ENCODE data around the gene KCNJ14.
A peak's percentile ranks its signal among the peaks of the same experiment; 100 is the strongest.

The KCNJ14 gene

GRCh38 chr19:48415806-48416221 lies 39.6 kb upstream of the KCNJ14 start:
- TF ChIP-seq TEAD4 (IDR thresholded peaks at IDR 0.05) (no peak), USF1 (IDR thresholded peaks at IDR 0.05) (no peak), MAX (IDR thresholded peaks at IDR 0.05) (no peak), EGR1 (IDR thresholded peaks at IDR 0.05) (no peak)

GRCh38 chr19:48417421-48417820 lies 38.0 kb upstream of the KCNJ14 start:
- TF ChIP-seq YY1 (IDR thresholded peaks at IDR 0.05; ENCODE audit: low read depth), result no peak

GRCh38 chr19:48418317-48419064 lies 36.9 kb upstream of the KCNJ14 start:
- TF ChIP-seq EP300 (IDR thresholded peaks at IDR 0.05; ENCODE audit: borderline replicate concordance) (no peak), CREB1 (IDR thresholded peaks at IDR 0.05; ENCODE audit: low read depth) (no peak), REST (IDR thresholded peaks at IDR 0.05; ENCODE audit: low read depth) (no peak), YY1 (IDR thresholded peaks at IDR 0.05; ENCODE audit: low read depth) (no peak), USF1 (IDR thresholded peaks at IDR 0.05) (no peak), TAF1 (IDR thresholded peaks at IDR 0.05; ENCODE audit: low read depth) (no peak), ZBTB7A (IDR thresholded peaks at IDR 0.05; ENCODE audit: low read depth) (no peak), RAD21 (IDR thresholded peaks at IDR 0.05; ENCODE audit: low read depth) (no peak), TEAD4 (IDR thresholded peaks at IDR 0.05) (no peak), NFIC (IDR thresholded peaks at IDR 0.05) (no peak), EGR1 (IDR thresholded peaks at IDR 0.05) (no peak), CEBPB (IDR thresholded peaks at IDR 0.05) (no peak), FOXM1 (IDR thresholded peaks at IDR 0.05; ENCODE audit: borderline replicate concordance, low read depth) (no peak), TCF12 (IDR thresholded peaks at IDR 0.05; ENCODE audit: low read depth) (no peak), MAX (IDR thresholded peaks at IDR 0.05) (no peak)

- TF ChIP-seq YY1 (IDR thresholded peaks at IDR 0.05; ENCODE audit: low read depth) (0 out of 2 replicates have a peak, but pooled peaks have one; percentile 37), REST (IDR thresholded peaks at IDR 0.05; ENCODE audit: low read depth) (no peak)
These were observed 36.0 kb upstream of the KCNJ14 start for GRCh38 chr19:48419158-48419920.

- TF ChIP-seq MAX (IDR thresholded peaks at IDR 0.05), result no peak
- no peak for TF ChIP-seq CREB1 (IDR thresholded peaks at IDR 0.05; ENCODE audit: low read depth)
- TF ChIP-seq TCF12 (IDR thresholded peaks at IDR 0.05; ENCODE audit: low read depth), result no peak
- TF ChIP-seq NFIC (IDR thresholded peaks at IDR 0.05), result no peak
- no peak for TF ChIP-seq TEAD4 (IDR thresholded peaks at IDR 0.05)
- no peak for TF ChIP-seq ZBTB7A (IDR thresholded peaks at IDR 0.05; ENCODE audit: low read depth)
- TF ChIP-seq TAF1 (IDR thresholded peaks at IDR 0.05; ENCODE audit: low read depth), result no peak
- no peak for TF ChIP-seq YY1 (IDR thresholded peaks at IDR 0.05; ENCODE audit: low read depth)
- TF ChIP-seq EP300 (IDR thresholded peaks at IDR 0.05; ENCODE audit: borderline replicate concordance), result no peak
- TF ChIP-seq RAD21 (IDR thresholded peaks at IDR 0.05; ENCODE audit: low read depth), result no peak
- no peak for TF ChIP-seq FOXM1 (IDR thresholded peaks at IDR 0.05; ENCODE audit: borderline replicate concordance, low read depth)
- no peak for TF ChIP-seq USF1 (IDR thresholded peaks at IDR 0.05)
- no peak for TF ChIP-seq REST (IDR thresholded peaks at IDR 0.05; ENCODE audit: low read depth)
- TF ChIP-seq EGR1 (IDR thresholded peaks at IDR 0.05), result no peak
- no peak for TF ChIP-seq CEBPB (IDR thresholded peaks at IDR 0.05)
These were observed 33.8 kb upstream of the KCNJ14 start for GRCh38 chr19:48421548-48421947.
